Keratinocyte (primary cell): ENCODE measurements around the gene TMEM63B. TPM values are rescaled to one million over a fixed set of nuclear protein-coding genes. Genes with fewer than 3 reads are reported as not detected.

Experiments
- DNase-seq: peaks from one replicate; pipeline ENCODE4 v3.0.0-alpha.2; 2011; ENCODE audit warnings: low read depth, missing footprints, low spot score
- FAIRE-seq: peaks from 2 replicates; lab custom pipeline; 2011; peaks lifted over from hg19 to GRCh38; lab: Jason Lieb, UNC
- H2AFZ ChIP-seq: 2 replicates; pipeline ENCODE4 v1.6.0; 2012; ENCODE audit warnings: low read length, control low read depth, inconsistent platforms; ENCODE audit not compliant: control insufficient read depth
- H3K27ac ChIP-seq: 2 replicates; pipeline ENCODE4 v1.5.1; 2011; ENCODE audit warnings: low read length; ENCODE audit not compliant: control insufficient read depth, insufficient read depth
- H3K27me3 ChIP-seq: 3 replicates; pipeline ENCODE4 v1.6.0; 2011; ENCODE audit warnings: low read length; ENCODE audit not compliant: control insufficient read depth, insufficient read depth; ENCODE audit errors: extremely low read depth
- H3K36me3 ChIP-seq, 2 experiments: 2 replicates in 1 of 2; 3 replicates in 1 of 2; pipeline ENCODE4 v1.5.1; 2011; ENCODE audit warnings: low read length in 2 of 2, mild to moderate bottlenecking in 1 of 2; ENCODE audit not compliant: control insufficient read depth in 2 of 2, insufficient read depth in 2 of 2; ENCODE audit errors: extremely low read depth in 1 of 2
- H3K4me1 ChIP-seq: 3 replicates; pipeline ENCODE4 v1.5.1; 2011; ENCODE audit warnings: low read length; ENCODE audit not compliant: control insufficient read depth, insufficient read depth; ENCODE audit errors: extremely low read depth
- H3K4me2 ChIP-seq: 3 replicates; pipeline ENCODE4 v1.6.0; 2011; ENCODE audit warnings: low read depth, low read length; ENCODE audit not compliant: control insufficient read depth, insufficient read depth; ENCODE audit errors: extremely low read depth
- H3K4me3 ChIP-seq, 3 experiments: fragments of 200-600 bp in 1 of 3; sonication (generic) in 1 of 3; 2 replicates in 2 of 3; 3 replicates in 1 of 3; pipeline ENCODE4 v1.5.1; 2011 to 2016; ENCODE audit warnings: low read length in 3 of 3, mild to moderate bottlenecking in 3 of 3, control low read depth in 2 of 3, inconsistent platforms in 1 of 3, low read depth in 1 of 3, mixed read lengths in 1 of 3, mixed run types in 1 of 3, moderate library complexity in 1 of 3; ENCODE audit not compliant: control insufficient read depth in 2 of 3, insufficient read depth in 2 of 3; ENCODE audit errors: extremely low read depth in 1 of 3
- H3K79me2 ChIP-seq: 2 replicates; pipeline ENCODE4 v1.6.0; 2012; ENCODE audit warnings: low read length; ENCODE audit not compliant: control insufficient read depth, insufficient read depth
- H3K9ac ChIP-seq: 3 replicates; pipeline ENCODE4 v1.6.0; 2011; ENCODE audit warnings: low read length; ENCODE audit not compliant: control insufficient read depth, insufficient read depth; ENCODE audit errors: extremely low read depth
- H3K9me1 ChIP-seq: 3 replicates; pipeline ENCODE4 v1.6.0; 2011; ENCODE audit warnings: low read length; ENCODE audit not compliant: control insufficient read depth, insufficient read depth; ENCODE audit errors: extremely low read depth
- H3K9me3 ChIP-seq: 2 replicates; pipeline ENCODE4 v1.5.1; 2012; ENCODE audit warnings: low read depth, low read length; ENCODE audit not compliant: control insufficient read depth
- H4K20me1 ChIP-seq: 3 replicates; pipeline ENCODE4 v1.6.0; 2011; ENCODE audit warnings: low read length; ENCODE audit not compliant: control insufficient read depth, insufficient read depth; ENCODE audit errors: extremely low read depth
- CTCF ChIP-seq, 3 experiments: IDR thresholded peaks in 1 of 3; conservative IDR thresholded peaks in 1 of 3; optimal IDR thresholded peaks in 1 of 3; 2 replicates in 2 of 3; 3 replicates in 1 of 3; pipeline versions ENCODE3 to v1.5.1; 2011; ENCODE audit warnings: low read length in 3 of 3, mild to moderate bottlenecking in 3 of 3, moderate library complexity in 2 of 3, control low read depth in 1 of 3, inconsistent platforms in 1 of 3; ENCODE audit not compliant: insufficient read depth in 2 of 3; ENCODE audit errors: extremely low read depth in 1 of 3
- EZH2 ChIP-seq: IDR thresholded peaks from one replicate; pipeline ENCODE4 v1.6.1; 2012; ENCODE audit warnings: inconsistent platforms, mild to moderate bottlenecking, low read length, moderate library complexity
- dilution Hi-C: fragments of 300-500 bp; cut with MboI; formaldehyde crosslinking; loops from one replicate; pipeline ENCODE4 v1.7.0; 2020; ENCODE audit warnings: low sequenced_read_pairs; ENCODE audit not compliant: extremely low pct_ligation_motif_present
- polyA plus RNA-seq, 5 experiments: library from polyadenylated mRNA; depleted of rRNA in 3 of 5; stranded (reverse) in 3 of 5; stranded (forward) in 1 of 5; unstranded in 1 of 5; fragments of >200 nt; gene quantifications; 1 replicate in 1 of 5; 2 replicates in 3 of 5; 3 replicates in 1 of 5; pipeline versions ENCODE4 v1.2.1 to v1.2.3, GENCODE V29; 2011 to 2012; ENCODE audit warnings: missing spikeins in 2 of 5, low read depth in 1 of 5, low replicate concordance in 1 of 5

TMEM63B gene
- polyA plus RNA-seq, 1 donor (not counting 4 experiments of a cell fraction or from before 2014, with no cell fraction given): 64.8 TPM

DNA sequence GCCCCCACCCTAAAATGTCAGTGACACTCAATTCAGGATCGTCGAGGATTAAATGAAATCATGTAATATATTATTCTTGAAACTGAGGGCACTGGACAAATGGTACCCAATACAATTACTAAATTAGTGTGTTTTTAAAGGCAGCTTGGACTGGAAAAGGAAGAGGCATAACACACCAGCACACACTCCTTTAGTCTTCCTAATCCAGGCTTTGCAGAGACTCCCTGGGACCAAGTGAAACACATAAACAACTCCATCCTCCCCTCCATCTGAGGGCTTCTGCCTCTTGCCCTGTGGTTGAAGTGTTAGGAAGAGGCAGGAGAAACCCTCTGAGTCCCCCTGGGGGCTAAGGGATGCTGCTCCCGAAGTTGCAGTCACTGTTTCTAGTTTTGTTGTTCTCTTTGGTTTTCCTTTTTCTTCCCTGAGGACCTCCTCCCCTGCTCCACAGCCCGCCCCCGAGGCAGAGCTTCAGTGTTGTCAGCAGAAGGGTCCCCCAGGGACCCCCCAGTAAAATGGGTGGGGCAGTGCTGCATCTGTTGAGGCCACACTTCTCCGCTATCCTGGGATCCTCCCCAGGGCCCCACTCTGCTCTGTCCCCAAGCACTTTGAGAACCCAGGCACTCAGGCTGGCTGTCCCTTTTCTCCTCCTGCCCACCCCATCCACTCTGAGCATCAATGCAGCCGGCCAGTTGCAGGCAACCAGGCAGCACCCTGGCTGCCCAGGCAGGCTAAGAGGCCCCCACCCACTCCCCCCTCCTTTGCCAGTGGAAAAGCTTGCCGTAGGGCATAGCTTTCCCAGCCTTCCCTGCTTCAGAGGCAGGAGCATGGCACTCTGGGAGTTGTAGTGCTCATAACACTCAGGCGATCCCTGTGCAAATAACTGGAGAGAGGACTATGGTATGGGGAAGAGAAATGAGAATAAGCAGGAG is 5.9 kb downstream of the TMEM63B start:
- H3K9me3 ChIP-seq: no peaks in the 10 kb centered on the region
- DNase-seq (no peak), FAIRE-seq (peak; percentile 34)
- dilution Hi-C loops: no loop called here
- no peak overlapping the region for H3K4me3 ChIP-seq
- peaks cover 10% of the 10 kb centered on the region for H4K20me1 ChIP-seq
- H3K4me1 ChIP-seq: peaks cover 37% of the 10 kb centered on the region
- peaks cover 3% of the 10 kb centered on the region for H3K9me1 ChIP-seq
- H3K27ac ChIP-seq: no peak overlapping the region
- peaks cover 68% of the 10 kb centered on the region for H3K79me2 ChIP-seq
- no peak overlapping the region for H3K9ac ChIP-seq
- no peak overlapping the region for H3K4me2 ChIP-seq
- H3K27me3 ChIP-seq: no peaks in the 10 kb centered on the region
- H2AFZ ChIP-seq: no peak overlapping the region
- TF ChIP-seq EZH2 (no peak), CTCF (optimal IDR thresholded peaks at IDR 0.05 in 1 of 3, IDR thresholded peaks at IDR 0.05 in 1 of 3, conservative IDR thresholded peaks at IDR 0.05 in 1 of 3; ENCODE audit: extremely low read depth in 1 of 3, insufficient read depth in 2 of 3, low read length in 3 of 3) (no peak)
- H3K36me3 ChIP-seq: peaks cover 25 to 28% of the 10 kb centered on the region in 2 experiments

DNA sequence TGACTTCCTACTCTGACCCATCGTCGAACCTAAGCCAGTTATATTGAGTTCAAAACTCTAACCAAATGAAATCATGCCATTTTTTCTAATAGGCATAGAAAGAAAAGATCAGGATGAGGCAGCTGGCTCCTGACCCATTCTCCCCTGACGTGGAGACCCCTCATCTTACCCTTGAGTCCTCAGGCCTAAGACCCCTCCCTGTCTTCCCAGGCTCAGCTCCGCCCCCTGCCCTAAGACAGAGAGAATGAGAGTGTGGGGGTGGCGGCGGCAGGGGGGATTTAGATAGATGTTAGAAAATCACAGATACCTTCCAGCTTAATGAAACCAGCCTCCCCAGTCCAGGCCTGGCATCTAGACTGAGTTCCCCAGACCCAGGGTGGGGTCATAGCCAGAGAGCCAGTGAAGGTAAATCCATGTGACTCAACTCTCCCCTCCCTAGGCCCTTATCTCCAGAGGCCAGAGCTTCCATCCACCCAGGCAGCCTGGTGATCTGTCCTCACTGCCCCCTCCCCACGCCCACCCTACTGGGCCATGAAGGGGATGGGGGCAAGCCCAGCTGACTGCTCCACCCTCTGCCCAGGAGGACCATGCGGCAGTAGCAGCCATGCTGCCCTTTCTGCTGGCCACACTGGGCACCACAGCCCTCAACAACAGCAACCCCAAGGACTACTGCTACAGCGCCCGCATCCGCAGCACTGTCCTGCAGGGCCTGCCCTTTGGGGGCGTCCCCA is 6.8 kb downstream of the TMEM63B start:
- Histone ChIP-seq H2AFZ (no peak overlapping the region), H3K4me3 (no peak overlapping the region), H3K36me3 (peaks cover 28 to 32% of the 10 kb centered on the region in 2 experiments), H3K4me1 (peaks cover 29% of the 10 kb centered on the region), H3K27ac (no peak overlapping the region), H3K9me1 (peaks cover 3% of the 10 kb centered on the region), H3K27me3 (no peaks in the 10 kb centered on the region), H4K20me1 (peaks cover 10% of the 10 kb centered on the region), H3K79me2 (peaks cover 60% of the 10 kb centered on the region), H3K4me2 (no peak overlapping the region), H3K9me3 (no peaks in the 10 kb centered on the region), H3K9ac (no peak overlapping the region)
- dilution Hi-C loops: no loop called here
- no peak for TF ChIP-seq CTCF (optimal IDR thresholded peaks at IDR 0.05 in 1 of 3, IDR thresholded peaks at IDR 0.05 in 1 of 3, conservative IDR thresholded peaks at IDR 0.05 in 1 of 3; ENCODE audit: extremely low read depth in 1 of 3, insufficient read depth in 2 of 3, low read length in 3 of 3)
- no peak for TF ChIP-seq EZH2
- DNase-seq: no peak
- no peak for FAIRE-seq
